GM13976 (cell line): ENCODE data around the gene GSTA4.
"Not testable (repeated sequence)": the region's sequence is repeated elsewhere in the genome, so short reads cannot be mapped to it uniquely, and the experiment has no call there.

Source experiments
- DNase-seq: peaks from one replicate; pipeline ENCODE4 v3.0.0; 2012; ENCODE audit warnings: low spot score
- CTCF ChIP-seq: IDR thresholded peaks from 2 replicates; pipeline ENCODE4 v1.5.1; 2012; ENCODE audit warnings: borderline replicate concordance, mild to moderate bottlenecking; ENCODE audit not compliant: insufficient read depth; ENCODE audit errors: extremely low read depth, missing control alignments, control extremely low read depth
- in situ Hi-C: fragments of 300-500 bp; cut with MboI; formaldehyde crosslinking; loops from one replicate; pipeline ENCODE4 v1.12.0; 2022; ENCODE audit warnings: low sequenced_read_pairs, mixed read lengths, inconsistent platforms; ENCODE audit not compliant: unreplicated experiment

GSTA4 gene

GRCh38 chr6:52969359-52969758, 25.7 kb downstream of the GSTA4 start:
- in situ Hi-C loops = no loop called here
- DNase-seq = no peak
- no peak for TF ChIP-seq CTCF

GRCh38 chr6:52966101-52966500, 29.0 kb downstream of the GSTA4 start:
- TF ChIP-seq CTCF = no peak
- in situ Hi-C loops = no loop called here
- DNase-seq = no peak

- in situ Hi-C loops = no loop called here
- TF ChIP-seq CTCF = no peak
- no peak for DNase-seq
These were observed 29.7 kb downstream of the GSTA4 start for GRCh38 chr6:52965380-52965779.

- TF ChIP-seq CTCF = no peak
- no peak for DNase-seq
- in situ Hi-C loops = no loop called here
These were observed 30.8 kb downstream of the GSTA4 start for GRCh38 chr6:52964318-52964717.

GRCh38 chr6:52962701-52963100, 32.4 kb downstream of the GSTA4 start:
- in situ Hi-C loops = no loop called here
- TF ChIP-seq CTCF = no peak

GRCh38 chr6:52961022-52961421, 34.1 kb downstream of the GSTA4 start:
- in situ Hi-C loops, DNase-seq: not testable (repeated sequence)

More at GRCh38 chr6:52962701-52963100, 32.4 kb downstream of the GSTA4 start:
- DNase-seq = no peak

- DNase-seq, in situ Hi-C loops: not testable (repeated sequence)
These were observed 34.9 kb downstream of the GSTA4 start for GRCh38 chr6:52960211-52960610.

- TF ChIP-seq CTCF = no peak
- no peak for DNase-seq
- in situ Hi-C loops = no loop called here
These were observed 36.4 kb downstream of the GSTA4 start for GRCh38 chr6:52958546-52959255.
